ENCODE data around the gene PTMS.

GRCh38 chr12:6723607-6724408 lies 42.4 kb upstream of the PTMS start, which contains the start of gene COPS7A:
- TF ChIP-seq, protein P1, sequence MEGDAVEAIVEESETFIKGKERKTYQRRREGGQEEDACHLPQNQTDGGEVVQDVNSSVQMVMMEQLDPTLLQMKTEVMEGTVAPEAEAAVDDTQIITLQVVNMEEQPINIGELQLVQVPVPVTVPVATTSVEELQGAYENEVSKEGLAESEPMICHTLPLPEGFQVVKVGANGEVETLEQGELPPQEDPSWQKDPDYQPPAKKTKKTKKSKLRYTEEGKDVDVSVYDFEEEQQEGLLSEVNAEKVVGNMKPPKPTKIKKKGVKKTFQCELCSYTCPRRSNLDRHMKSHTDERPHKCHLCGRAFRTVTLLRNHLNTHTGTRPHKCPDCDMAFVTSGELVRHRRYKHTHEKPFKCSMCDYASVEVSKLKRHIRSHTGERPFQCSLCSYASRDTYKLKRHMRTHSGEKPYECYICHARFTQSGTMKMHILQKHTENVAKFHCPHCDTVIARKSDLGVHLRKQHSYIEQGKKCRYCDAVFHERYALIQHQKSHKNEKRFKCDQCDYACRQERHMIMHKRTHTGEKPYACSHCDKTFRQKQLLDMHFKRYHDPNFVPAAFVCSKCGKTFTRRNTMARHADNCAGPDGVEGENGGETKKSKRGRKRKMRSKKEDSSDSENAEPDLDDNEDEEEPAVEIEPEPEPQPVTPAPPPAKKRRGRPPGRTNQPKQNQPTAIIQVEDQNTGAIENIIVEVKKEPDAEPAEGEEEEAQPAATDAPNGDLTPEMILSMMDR (IDR thresholded peaks at IDR 0.05), result no peak
- TF ChIP-seq EZH2 (IDR thresholded peaks at IDR 0.05) (no peak), EZH2phosphoT487 (IDR thresholded peaks at IDR 0.05) (no peak)

Data from neural progenitor cell (in vitro differentiated cells).